ENCODE results near the gene VAMP2. TPM values are rescaled to one million over a fixed set of nuclear protein-coding genes. Genes with fewer than 3 reads are reported as not detected.

Gene VAMP2
- total and polyA plus RNA-seq, 10 of the 15 experiments (the other 5 are each of a cell fraction or from before 2014, with no cell fraction given), result 3.0 to 35.2 (median 25.0) TPM

DNA sequence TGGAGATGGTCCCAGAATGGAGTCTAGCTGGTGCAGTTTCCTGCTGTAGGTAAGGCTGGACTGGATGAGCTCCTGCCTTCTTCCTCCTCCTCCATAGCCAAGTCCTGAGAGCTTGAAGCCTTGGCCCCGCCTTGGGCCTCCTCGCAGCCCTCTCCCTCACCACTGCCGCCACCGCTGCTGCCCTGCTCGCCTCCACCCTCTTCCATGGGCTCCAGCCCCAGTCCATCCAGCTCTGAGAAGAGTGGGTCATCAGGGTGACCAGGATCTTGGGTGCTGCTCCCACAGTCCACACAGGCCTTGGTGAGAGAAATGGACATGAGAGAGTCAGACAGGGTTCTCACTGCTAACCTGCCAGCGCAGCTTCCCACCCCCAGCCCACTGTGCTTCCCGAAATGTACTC, 21.7 kb downstream of the VAMP2 start:
- WGBS (ENCODE audit: insufficient coverage, insufficient replicate concordance, low lambda C conversion rate, missing lambda C conversion rate), result 83% methylated on average over 7 of the region's 7 CpGs
- Histone ChIP-seq H4K20me1 (ENCODE audit: control insufficient read depth, insufficient read depth) (no peaks in the 10 kb centered on the region), H3K27me3 (replicated peaks in 1 of 2; ENCODE audit: control insufficient read depth in 2 of 2, insufficient read depth in 2 of 2, low read length in 1 of 2) (no peaks in the 10 kb centered on the region), H3K27ac (ENCODE audit: control insufficient read depth, insufficient read depth) (no peak overlapping the region), H3K36me3 (ENCODE audit: control insufficient read depth in 2 of 2, insufficient read depth in 2 of 2, low read length in 1 of 2) (peaks cover 3 to 19% of the 10 kb centered on the region in 2 experiments), H3K4me3 (no peak overlapping the region), H3K79me2 (ENCODE audit: control insufficient read depth, insufficient read depth, low read length) (no peaks in the 10 kb centered on the region), H3K9ac (ENCODE audit: control insufficient read depth, insufficient read depth, low read length) (no peak overlapping the region), H3K9me3 (replicated peaks; ENCODE audit: control insufficient read depth, insufficient read depth, low read length) (no peaks in the 10 kb centered on the region), H3K4me1 (ENCODE audit: control insufficient read depth, insufficient read depth, low read length) (peaks cover 7% of the 10 kb centered on the region), H3K4me2 (ENCODE audit: control insufficient read depth, insufficient read depth) (no peak overlapping the region), H2AFZ (ENCODE audit: control insufficient read depth, low read depth, low read length) (no peak overlapping the region)
- TF ChIP-seq, protein P1, sequence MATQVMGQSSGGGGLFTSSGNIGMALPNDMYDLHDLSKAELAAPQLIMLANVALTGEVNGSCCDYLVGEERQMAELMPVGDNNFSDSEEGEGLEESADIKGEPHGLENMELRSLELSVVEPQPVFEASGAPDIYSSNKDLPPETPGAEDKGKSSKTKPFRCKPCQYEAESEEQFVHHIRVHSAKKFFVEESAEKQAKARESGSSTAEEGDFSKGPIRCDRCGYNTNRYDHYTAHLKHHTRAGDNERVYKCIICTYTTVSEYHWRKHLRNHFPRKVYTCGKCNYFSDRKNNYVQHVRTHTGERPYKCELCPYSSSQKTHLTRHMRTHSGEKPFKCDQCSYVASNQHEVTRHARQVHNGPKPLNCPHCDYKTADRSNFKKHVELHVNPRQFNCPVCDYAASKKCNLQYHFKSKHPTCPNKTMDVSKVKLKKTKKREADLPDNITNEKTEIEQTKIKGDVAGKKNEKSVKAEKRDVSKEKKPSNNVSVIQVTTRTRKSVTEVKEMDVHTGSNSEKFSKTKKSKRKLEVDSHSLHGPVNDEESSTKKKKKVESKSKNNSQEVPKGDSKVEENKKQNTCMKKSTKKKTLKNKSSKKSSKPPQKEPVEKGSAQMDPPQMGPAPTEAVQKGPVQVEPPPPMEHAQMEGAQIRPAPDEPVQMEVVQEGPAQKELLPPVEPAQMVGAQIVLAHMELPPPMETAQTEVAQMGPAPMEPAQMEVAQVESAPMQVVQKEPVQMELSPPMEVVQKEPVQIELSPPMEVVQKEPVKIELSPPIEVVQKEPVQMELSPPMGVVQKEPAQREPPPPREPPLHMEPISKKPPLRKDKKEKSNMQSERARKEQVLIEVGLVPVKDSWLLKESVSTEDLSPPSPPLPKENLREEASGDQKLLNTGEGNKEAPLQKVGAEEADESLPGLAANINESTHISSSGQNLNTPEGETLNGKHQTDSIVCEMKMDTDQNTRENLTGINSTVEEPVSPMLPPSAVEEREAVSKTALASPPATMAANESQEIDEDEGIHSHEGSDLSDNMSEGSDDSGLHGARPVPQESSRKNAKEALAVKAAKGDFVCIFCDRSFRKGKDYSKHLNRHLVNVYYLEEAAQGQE (IDR thresholded peaks at IDR 0.05; ENCODE audit: low read depth, low read length), result no peak
- TF ChIP-seq PAX5 (IDR thresholded peaks at IDR 0.05; ENCODE audit: borderline replicate concordance, low read depth, low read length) (no peak), BACH1 (IDR thresholded peaks at IDR 0.05; ENCODE audit: borderline replicate concordance) (no peak), STAT1 (conservative IDR thresholded peaks at IDR 0.05) (no peak), SREBF2 (IDR thresholded peaks at IDR 0.05; ENCODE audit: low read length) (no peak), BHLHE40 (IDR thresholded peaks at IDR 0.05; ENCODE audit: borderline replicate concordance in 1 of 2, low read depth in 2 of 2, low read length in 1 of 2) (no peak), SRF (IDR thresholded peaks at IDR 0.05; ENCODE audit: low read depth in 2 of 2, low read length in 2 of 2) (no peak), TCF7 (IDR thresholded peaks at IDR 0.05; ENCODE audit: borderline replicate concordance) (no peak)
- TF ChIP-seq, protein P2, sequence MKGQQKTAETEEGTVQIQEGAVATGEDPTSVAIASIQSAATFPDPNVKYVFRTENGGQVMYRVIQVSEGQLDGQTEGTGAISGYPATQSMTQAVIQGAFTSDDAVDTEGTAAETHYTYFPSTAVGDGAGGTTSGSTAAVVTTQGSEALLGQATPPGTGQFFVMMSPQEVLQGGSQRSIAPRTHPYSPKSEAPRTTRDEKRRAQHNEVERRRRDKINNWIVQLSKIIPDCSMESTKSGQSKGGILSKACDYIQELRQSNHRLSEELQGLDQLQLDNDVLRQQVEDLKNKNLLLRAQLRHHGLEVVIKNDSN (IDR thresholded peaks at IDR 0.05; ENCODE audit: borderline replicate concordance, extremely low read length, insufficient read depth, low read depth, low read length), result no peak
- TF ChIP-seq, protein P3, sequence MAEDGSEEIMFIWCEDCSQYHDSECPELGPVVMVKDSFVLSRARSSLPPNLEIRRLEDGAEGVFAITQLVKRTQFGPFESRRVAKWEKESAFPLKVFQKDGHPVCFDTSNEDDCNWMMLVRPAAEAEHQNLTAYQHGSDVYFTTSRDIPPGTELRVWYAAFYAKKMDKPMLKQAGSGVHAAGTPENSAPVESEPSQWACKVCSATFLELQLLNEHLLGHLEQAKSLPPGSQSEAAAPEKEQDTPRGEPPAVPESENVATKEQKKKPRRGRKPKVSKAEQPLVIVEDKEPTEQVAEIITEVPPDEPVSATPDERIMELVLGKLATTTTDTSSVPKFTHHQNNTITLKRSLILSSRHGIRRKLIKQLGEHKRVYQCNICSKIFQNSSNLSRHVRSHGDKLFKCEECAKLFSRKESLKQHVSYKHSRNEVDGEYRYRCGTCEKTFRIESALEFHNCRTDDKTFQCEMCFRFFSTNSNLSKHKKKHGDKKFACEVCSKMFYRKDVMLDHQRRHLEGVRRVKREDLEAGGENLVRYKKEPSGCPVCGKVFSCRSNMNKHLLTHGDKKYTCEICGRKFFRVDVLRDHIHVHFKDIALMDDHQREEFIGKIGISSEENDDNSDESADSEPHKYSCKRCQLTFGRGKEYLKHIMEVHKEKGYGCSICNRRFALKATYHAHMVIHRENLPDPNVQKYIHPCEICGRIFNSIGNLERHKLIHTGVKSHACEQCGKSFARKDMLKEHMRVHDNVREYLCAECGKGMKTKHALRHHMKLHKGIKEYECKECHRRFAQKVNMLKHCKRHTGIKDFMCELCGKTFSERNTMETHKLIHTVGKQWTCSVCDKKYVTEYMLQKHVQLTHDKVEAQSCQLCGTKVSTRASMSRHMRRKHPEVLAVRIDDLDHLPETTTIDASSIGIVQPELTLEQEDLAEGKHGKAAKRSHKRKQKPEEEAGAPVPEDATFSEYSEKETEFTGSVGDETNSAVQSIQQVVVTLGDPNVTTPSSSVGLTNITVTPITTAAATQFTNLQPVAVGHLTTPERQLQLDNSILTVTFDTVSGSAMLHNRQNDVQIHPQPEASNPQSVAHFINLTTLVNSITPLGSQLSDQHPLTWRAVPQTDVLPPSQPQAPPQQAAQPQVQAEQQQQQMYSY (CRISPR knock-in tag; IDR thresholded peaks at IDR 0.05), result no peak
- TF ChIP-seq, protein P4, sequence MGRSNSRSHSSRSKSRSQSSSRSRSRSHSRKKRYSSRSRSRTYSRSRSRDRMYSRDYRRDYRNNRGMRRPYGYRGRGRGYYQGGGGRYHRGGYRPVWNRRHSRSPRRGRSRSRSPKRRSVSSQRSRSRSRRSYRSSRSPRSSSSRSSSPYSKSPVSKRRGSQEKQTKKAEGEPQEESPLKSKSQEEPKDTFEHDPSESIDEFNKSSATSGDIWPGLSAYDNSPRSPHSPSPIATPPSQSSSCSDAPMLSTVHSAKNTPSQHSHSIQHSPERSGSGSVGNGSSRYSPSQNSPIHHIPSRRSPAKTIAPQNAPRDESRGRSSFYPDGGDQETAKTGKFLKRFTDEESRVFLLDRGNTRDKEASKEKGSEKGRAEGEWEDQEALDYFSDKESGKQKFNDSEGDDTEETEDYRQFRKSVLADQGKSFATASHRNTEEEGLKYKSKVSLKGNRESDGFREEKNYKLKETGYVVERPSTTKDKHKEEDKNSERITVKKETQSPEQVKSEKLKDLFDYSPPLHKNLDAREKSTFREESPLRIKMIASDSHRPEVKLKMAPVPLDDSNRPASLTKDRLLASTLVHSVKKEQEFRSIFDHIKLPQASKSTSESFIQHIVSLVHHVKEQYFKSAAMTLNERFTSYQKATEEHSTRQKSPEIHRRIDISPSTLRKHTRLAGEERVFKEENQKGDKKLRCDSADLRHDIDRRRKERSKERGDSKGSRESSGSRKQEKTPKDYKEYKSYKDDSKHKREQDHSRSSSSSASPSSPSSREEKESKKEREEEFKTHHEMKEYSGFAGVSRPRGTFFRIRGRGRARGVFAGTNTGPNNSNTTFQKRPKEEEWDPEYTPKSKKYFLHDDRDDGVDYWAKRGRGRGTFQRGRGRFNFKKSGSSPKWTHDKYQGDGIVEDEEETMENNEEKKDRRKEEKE (IDR thresholded peaks at IDR 0.05), result no peak
- ChIA-PET CTCF (interaction anchor here (1.1 to 5.4 kb wide), 5 partner anchors 10 to 22 kb away, joined by 3 to 40 read pairs (median 5); partner anchors contain the start of genes ALOXE3 and PER1), POLR2A (interaction anchor here (1.6 to 5.0 kb wide), 3 partner anchors 9 to 15 kb away, joined by 6 to 37 read pairs (median 29); partner anchors contain the start of gene PER1), SMC1A (ENCODE audit: uncharacterized antibody, unreplicated experiment) (interaction anchor here (0.9 to 3.0 kb wide), 2 partner anchors 10 to 39 kb away, joined by 3 to 13 read pairs; no protein-coding TSS in a partner anchor), RAD21 (ENCODE audit: unreplicated experiment) (interaction anchor here (0.6 to 4.0 kb wide), 5 partner anchors 10 to 111 kb away, joined by 3 to 32 read pairs (median 4); partner anchors contain the start of gene CTC1)
- no peak for FAIRE-seq
- no peak for DNase-seq (ENCODE audit: low read depth, low spot score)
- no TSS peak for BruUV-seq (replicated peaks)
- intact Hi-C loops (cut with micrococcal nuclease; ENCODE audit: unreplicated experiment) (no loop called here), in situ Hi-C loops (cut with MboI) (no loop called here)
- no peak for ATAC-seq

Measured in GM12878 (cell line).